Neural cell (in vitro differentiated cells): ENCODE results near the gene EMILIN3. TPM values are rescaled to one million over a fixed set of nuclear protein-coding genes. Genes with fewer than 3 reads are reported as not detected.

ENCODE experiments used
- H2AFZ ChIP-seq: fragments of 200-600, 300-800 bp; sonication (generic), shearing (Covaris generic); 2 replicates; pipeline ENCODE4 v1.6.0; 2014; ENCODE audit warnings: low read depth, mild to moderate bottlenecking, antibody characterized with exemption, low read length, moderate library complexity
- H3F3A ChIP-seq: fragments of 200-600 bp; shearing (Covaris generic); 2 replicates; pipeline ENCODE4 v1.6.1; 2016; ENCODE audit warnings: mild to moderate bottlenecking, moderate library complexity, mixed read lengths, antibody characterized with exemption, low read length; ENCODE audit not compliant: insufficient read depth, poor library complexity, severe bottlenecking
- H3K27ac ChIP-seq: fragments of 200-600, 300-800 bp; sonication (generic), shearing (Covaris generic); 2 replicates; pipeline ENCODE4 v1.5.1; 2014; ENCODE audit warnings: mild to moderate bottlenecking, low read length, moderate library complexity
- H3K27me3 ChIP-seq: fragments of 300-800, 200-600 bp; sonication (generic), shearing (Covaris generic); 2 replicates; pipeline ENCODE4 v1.6.0; 2014; ENCODE audit warnings: mild to moderate bottlenecking, low read depth, low read length, moderate library complexity; ENCODE audit not compliant: insufficient read depth
- H3K36me3 ChIP-seq: fragments of 300-800, 200-600 bp; sonication (generic), shearing (Covaris generic); 2 replicates; pipeline ENCODE4 v1.5.1; 2014; ENCODE audit warnings: mild to moderate bottlenecking, antibody characterized with exemption, low read length, moderate library complexity; ENCODE audit not compliant: insufficient read depth
- H3K4me2 ChIP-seq: fragments of 300-800, 200-600 bp; sonication (generic), shearing (Covaris generic); 2 replicates; pipeline ENCODE4 v1.6.0; 2014; ENCODE audit warnings: mild to moderate bottlenecking, low read length
- H3K4me3 ChIP-seq: fragments of 300-800, 200-600 bp; sonication (generic), shearing (Covaris generic); 2 replicates; pipeline ENCODE4 v1.5.1; 2014; ENCODE audit warnings: mild to moderate bottlenecking, low read length, moderate library complexity
- H3K79me2 ChIP-seq: fragments of 200-600 bp; shearing (Covaris generic); replicated peaks from 2 replicates; pipeline ENCODE4 v1.6.0; 2014; ENCODE audit warnings: mild to moderate bottlenecking, low read length, moderate library complexity; ENCODE audit not compliant: insufficient read depth
- H3K9ac ChIP-seq: fragments of 300-800, 200-600 bp; sonication (generic), shearing (Covaris generic); 2 replicates; pipeline ENCODE4 v1.6.1; 2016; ENCODE audit warnings: mild to moderate bottlenecking, low read length, mixed read lengths
- H3K9me2 ChIP-seq: fragments of 200-600 bp; shearing (Covaris generic); 2 replicates; pipeline ENCODE4 v1.6.1; 2016; ENCODE audit warnings: mild to moderate bottlenecking, low read length, mixed read lengths; ENCODE audit not compliant: insufficient read depth
- H3K9me3 ChIP-seq: fragments of 200-600, 300-800 bp; sonication (generic), shearing (Covaris generic); 2 replicates; pipeline ENCODE4 v1.6.1; 2016; ENCODE audit warnings: mild to moderate bottlenecking, mixed run types, low read length, moderate library complexity, mixed read lengths
- H4K20me1 ChIP-seq: fragments of 200-600 bp; shearing (Covaris generic); 2 replicates; pipeline ENCODE4 v1.6.1; 2016; ENCODE audit warnings: mild to moderate bottlenecking, mixed run types; ENCODE audit not compliant: insufficient read depth
- CTCF ChIP-seq: fragments of 450-650 bp; IDR thresholded peaks from 2 replicates; pipeline ENCODE4 v1.5.1; 2014; ENCODE audit warnings: antibody characterized with exemption, mild to moderate bottlenecking, moderate library complexity; ENCODE audit not compliant: poor library complexity, severe bottlenecking
- EP300 ChIP-seq: fragments of 450-650 bp; conservative IDR thresholded peaks from 2 replicates; pipeline ENCODE4 v1.6.1; 2014; ENCODE audit warnings: antibody characterized with exemption, mild to moderate bottlenecking, moderate library complexity; ENCODE audit not compliant: poor library complexity, severe bottlenecking
- EZH2 ChIP-seq: fragments of 200-600, 300-800 bp; shearing (Covaris generic), sonication (generic); IDR thresholded peaks from 2 replicates; pipeline ENCODE4 v1.6.1; 2014; ENCODE audit warnings: antibody characterized with exemption, low read length, borderline replicate concordance, mild to moderate bottlenecking; ENCODE audit not compliant: insufficient read depth, poor library complexity, severe bottlenecking
- MXI1 ChIP-seq: fragments of 450-650 bp; conservative IDR thresholded peaks from 2 replicates; pipeline ENCODE4 v1.6.1; 2014; ENCODE audit warnings: antibody characterized with exemption, mild to moderate bottlenecking; ENCODE audit not compliant: poor library complexity, severe bottlenecking
- POLR2AphosphoS5 ChIP-seq: IDR thresholded peaks from 2 replicates; pipeline ENCODE4 v1.6.1; 2012
- RAD21 ChIP-seq: fragments of 450-650 bp; conservative IDR thresholded peaks from 2 replicates; pipeline ENCODE4 v1.6.1; 2014; ENCODE audit warnings: antibody characterized with exemption, mild to moderate bottlenecking, moderate library complexity
- REST ChIP-seq: IDR thresholded peaks from 2 replicates; pipeline ENCODE4 v1.6.1; 2012; ENCODE audit warnings: borderline replicate concordance
- SMC3 ChIP-seq: fragments of 450-650 bp; conservative IDR thresholded peaks from 2 replicates; pipeline ENCODE4 v1.6.1; 2014; ENCODE audit warnings: antibody characterized with exemption, mild to moderate bottlenecking, moderate library complexity; ENCODE audit not compliant: poor library complexity
- TAF1 ChIP-seq: IDR thresholded peaks from 2 replicates; pipeline ENCODE4 v1.6.1; 2012; ENCODE audit warnings: low read depth
- polyA plus RNA-seq: library from polyadenylated mRNA; depleted of rRNA; stranded (reverse); fragments of >200 nt; gene quantifications from 2 replicates; pipeline ENCODE4 v1.2.3, GENCODE V29; 2014

Gene EMILIN3
- polyA plus RNA-seq, 1 donor from 2014 or later = 0.30 TPM

GRCh38 chr20:41392295-41392694 is 25.7 kb upstream of the EMILIN3 start:
- no peak overlapping the region for H3K4me3 ChIP-seq
- H2AFZ ChIP-seq = no peak overlapping the region
- H4K20me1 ChIP-seq = no peaks in the 10 kb centered on the region
- H3K36me3 ChIP-seq = no peaks in the 10 kb centered on the region
- no peaks in the 10 kb centered on the region for H3K27me3 ChIP-seq
- TF ChIP-seq RAD21 (no peak), EZH2 (no peak)
- no peak overlapping the region for H3K9ac ChIP-seq
- H3K27ac ChIP-seq = no peak overlapping the region
- H3F3A ChIP-seq = no peaks in the 10 kb centered on the region
- no peaks in the 10 kb centered on the region for H3K9me2 ChIP-seq
- no peaks in the 10 kb centered on the region for H3K9me3 ChIP-seq
- no peak overlapping the region for H3K4me2 ChIP-seq
- H3K79me2 ChIP-seq = no peaks in the 10 kb centered on the region

GRCh38 chr20:41391587-41392001 is 25.0 kb upstream of the EMILIN3 start:
- Histone ChIP-seq H3K9me3 (no peaks in the 10 kb centered on the region), H3K27me3 (no peaks in the 10 kb centered on the region), H3K79me2 (no peaks in the 10 kb centered on the region), H3K4me2 (no peak overlapping the region), H3F3A (no peaks in the 10 kb centered on the region), H4K20me1 (no peaks in the 10 kb centered on the region), H3K36me3 (no peaks in the 10 kb centered on the region), H2AFZ (no peak overlapping the region), H3K9ac (no peak overlapping the region), H3K27ac (no peak overlapping the region), H3K4me3 (no peak overlapping the region), H3K9me2 (no peaks in the 10 kb centered on the region)
- TF ChIP-seq REST = no peak

- TF ChIP-seq EP300 (no peak), REST (no peak), SMC3 (no peak), POLR2AphosphoS5 (no peak), TAF1 (no peak), MXI1 (no peak), EZH2 (no peak), CTCF (no peak), RAD21 (no peak)
- Histone ChIP-seq H2AFZ (no peak overlapping the region), H3K36me3 (no peaks in the 10 kb centered on the region), H3K79me2 (no peaks in the 10 kb centered on the region), H3K27me3 (no peaks in the 10 kb centered on the region), H4K20me1 (no peaks in the 10 kb centered on the region), H3K27ac (no peak overlapping the region), H3K9ac (no peak overlapping the region), H3F3A (no peaks in the 10 kb centered on the region), H3K9me2 (no peaks in the 10 kb centered on the region), H3K4me2 (no peak overlapping the region), H3K4me3 (no peak overlapping the region), H3K9me3 (no peaks in the 10 kb centered on the region)
Measured at GRCh38 chr20:41390889-41391288, 24.3 kb upstream of the EMILIN3 start.
